ENCODE results near the gene PTPRN2.

The PTPRN2 gene

DNA sequence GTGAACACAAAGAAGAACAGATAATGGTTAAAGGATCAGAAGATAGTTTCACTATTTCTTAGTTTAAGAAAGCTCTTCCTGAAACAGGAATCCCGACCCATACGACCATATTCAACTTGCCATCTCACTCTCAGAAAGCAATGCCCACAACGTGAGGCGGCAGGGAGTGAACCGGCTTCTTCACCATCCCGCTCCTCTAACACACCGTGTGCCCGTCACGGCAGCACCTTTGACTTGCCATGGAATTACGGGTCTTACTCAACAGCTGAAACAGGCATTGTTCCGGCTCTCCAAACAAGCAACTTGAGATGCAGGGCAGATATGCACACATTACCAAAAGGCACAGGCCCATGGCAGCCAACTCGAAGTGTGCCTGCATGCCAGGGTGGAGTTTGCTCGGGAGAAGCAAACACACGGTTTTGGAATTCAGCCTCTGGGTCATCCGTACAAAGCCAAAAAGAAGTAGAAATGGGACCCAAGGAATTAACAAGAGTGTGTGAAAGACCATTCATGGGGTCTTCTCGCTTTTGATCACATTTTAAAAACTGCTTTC is 957.2 kb downstream of the PTPRN2 start:
- no peak for DNase-seq

GRCh38 chr7:157628456-157628855 is 959.2 kb downstream of the PTPRN2 start:
- DNase-seq: no peak

DNA sequence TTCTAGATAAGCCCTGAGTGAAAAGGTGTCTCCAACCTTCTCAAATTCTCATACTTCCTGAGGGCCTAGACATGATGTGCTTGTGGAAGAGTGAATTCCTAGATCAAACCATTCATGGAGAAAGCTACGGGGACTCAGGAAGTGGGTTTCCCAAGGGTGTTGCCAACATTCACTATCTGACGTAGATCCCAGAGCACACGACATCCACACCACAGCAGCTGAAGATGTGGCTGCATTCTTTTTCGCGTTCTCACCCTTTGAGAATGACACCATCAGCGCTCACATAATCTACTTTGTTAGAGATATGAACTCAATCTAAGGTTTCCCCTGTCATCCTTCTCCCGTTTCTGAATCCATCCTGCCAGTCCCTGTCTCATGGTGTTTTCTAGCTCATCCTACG is 960.0 kb downstream of the PTPRN2 start:
- DNase-seq: no peak

DNA sequence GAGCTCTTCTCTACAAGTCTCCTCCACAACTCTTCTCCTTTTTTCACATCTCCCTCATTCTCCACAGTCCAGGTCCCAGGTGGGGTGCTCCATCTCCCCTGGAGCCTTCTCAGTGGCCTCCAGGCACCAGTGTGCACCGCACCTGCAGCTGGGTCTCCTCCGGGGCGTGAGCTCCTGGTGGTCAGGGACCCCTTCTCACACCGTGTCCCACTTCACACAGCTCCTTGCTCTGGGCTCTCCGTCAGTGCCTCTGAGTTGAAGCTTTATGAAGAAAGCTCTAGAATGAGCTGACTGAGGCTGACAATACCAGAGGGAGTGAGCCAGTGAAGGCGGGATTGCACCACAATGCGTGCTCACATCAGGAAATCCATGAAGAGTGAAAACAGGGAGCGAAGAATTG is 960.6 kb downstream of the PTPRN2 start:
- no peak for DNase-seq

DNA sequence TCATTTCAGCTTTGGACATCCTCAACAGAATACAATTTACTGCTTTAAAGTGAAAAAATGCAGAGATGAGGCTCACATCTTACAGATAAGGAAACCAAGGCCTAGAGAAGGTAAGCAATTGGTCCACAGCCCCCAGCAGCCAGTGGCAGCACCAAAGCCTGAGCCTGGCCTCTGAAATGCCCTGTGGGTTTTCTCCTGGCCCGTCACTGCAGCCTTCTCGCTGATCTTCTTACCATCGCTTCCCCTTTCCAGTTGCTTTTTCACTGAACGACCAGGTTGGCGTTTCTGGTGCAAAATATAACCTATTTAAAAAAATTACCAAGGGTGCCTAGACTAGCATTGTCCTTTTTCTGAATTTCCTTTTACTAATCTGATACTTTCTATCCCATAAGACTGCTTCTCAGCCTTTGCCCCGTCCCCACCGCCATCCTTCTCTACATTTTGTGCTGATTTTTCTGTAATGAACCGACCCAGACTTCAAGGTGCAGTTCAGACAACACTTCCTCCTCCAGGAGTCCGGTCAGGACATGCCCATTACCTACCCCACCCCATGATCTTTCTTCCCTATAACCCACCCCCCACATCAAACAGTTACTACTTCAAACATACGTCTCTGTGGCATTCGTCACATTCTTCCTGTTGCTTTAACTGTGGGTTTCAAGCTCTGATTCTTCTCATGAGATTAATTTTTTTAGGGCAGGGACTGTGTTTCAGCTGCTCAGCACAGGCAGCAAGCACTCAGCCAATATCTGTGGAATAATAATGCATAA is 961.5 kb downstream of the PTPRN2 start:
- no peak for DNase-seq

DNA sequence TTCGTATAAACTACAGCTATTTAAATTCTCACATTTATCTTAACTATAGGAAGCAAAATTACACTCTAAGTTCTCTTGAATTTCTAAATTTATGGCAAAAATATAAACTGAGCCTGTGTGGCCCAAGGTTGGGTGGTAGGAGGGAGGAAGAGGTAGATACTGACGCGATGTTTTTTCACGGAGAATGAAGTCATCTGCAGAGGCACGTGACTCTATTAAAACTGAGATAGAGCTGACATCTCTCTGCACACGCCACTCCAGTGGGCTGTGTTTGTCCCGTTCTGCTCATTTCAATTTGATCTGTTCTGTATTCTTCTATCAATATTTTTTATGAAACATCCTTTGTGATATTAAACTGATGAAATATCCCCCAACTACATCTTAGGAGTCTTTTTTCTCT is 964.1 kb downstream of the PTPRN2 start:
- DNase-seq: no peak

- no peak for DNase-seq
Measured at GRCh38 chr7:157622408-157623205, 965.0 kb downstream of the PTPRN2 start.

- DNase-seq: no peak
Measured at GRCh38 chr7:157622000-157622399, 965.6 kb downstream of the PTPRN2 start.

DNA sequence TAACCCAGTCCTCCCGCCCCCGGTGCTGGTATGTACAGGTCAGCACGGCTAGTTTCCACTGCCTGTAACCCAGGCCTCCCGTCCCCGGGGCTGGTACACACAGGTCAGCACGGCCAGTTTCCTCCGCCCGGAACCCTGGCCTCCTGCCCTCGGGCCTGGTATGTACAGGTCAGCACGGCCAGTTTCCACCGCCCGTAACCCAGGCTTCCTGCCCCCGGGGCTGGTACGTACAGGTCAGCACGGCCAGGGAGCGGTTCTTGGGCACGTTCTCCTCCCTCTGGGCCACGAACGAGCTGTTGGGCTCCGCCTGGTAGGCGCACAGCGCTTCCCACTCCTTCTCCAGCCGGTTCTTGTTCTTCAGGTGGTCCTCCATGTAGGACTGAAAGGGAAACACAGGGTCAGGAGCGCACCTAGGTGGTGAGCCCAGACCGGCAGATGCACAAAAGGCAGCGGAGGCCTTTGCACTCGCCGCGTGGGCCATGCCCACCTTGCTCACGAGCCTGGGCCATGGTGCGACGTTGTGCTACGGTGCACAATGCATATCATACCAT is 966.4 kb downstream of the PTPRN2 start:
- no peak for DNase-seq

DNA sequence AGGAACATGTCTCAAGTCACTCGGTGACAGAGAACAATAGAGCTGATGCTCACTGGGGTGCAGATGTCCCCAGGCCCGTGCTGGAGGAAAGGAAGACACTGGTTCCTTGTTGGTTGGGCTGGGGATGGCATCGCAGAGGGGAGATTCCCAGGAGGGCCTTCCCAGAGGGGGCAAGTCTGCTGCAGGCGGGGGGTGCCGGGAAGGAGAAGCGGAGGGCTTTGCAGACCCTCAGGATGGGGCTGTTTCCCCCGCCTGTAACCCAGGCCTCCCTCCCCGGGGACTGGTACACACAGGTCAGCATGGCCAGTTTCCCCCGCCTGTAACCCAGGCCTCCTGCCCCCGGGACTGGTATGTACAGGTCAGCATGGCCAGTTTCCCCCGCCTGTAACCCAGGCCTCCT is 967.0 kb downstream of the PTPRN2 start:
- DNase-seq: no peak

- DNase-seq: no peak
Measured at GRCh38 chr7:157619753-157620525, 967.7 kb downstream of the PTPRN2 start.

DNA sequence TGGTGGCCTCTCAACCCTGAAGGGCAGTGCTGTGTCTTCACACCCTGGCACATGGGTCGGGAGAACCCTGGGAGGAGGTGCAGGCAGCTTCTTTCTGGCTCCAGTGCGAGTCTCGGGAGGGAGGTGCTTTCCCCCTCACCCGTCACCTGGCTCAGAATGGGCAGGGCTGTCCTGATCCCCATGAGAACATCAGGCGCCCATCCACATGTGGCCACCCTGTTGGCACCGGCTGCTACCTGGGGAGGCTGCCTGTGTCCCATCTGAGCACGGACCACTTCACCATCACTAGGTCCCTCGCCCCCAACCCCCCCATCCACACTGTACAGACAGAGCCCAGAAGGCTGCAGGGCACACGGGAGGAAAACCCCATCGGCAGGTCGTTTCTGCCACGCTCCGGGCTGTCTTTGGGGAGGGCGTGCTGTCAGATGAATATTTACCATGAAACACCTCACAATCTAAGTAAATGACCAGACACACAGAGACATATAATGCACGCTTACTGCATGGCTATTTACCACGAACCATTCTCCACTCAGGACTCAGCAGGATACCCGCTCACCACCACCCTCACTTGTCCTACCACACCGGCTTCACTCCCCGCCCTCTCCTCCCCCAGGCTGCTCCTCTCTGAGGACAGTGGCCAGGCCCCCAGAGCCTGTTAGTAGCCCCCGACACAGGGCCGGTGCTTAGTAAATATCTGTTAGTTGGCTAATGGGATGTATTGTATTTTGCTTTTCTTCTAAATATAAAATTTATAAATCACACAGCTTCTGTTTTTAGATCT is 968.6 kb downstream of the PTPRN2 start:
- DNase-seq: no peak

- DNase-seq: no peak
Measured at GRCh38 chr7:157618091-157618726, 969.4 kb downstream of the PTPRN2 start.

DNA sequence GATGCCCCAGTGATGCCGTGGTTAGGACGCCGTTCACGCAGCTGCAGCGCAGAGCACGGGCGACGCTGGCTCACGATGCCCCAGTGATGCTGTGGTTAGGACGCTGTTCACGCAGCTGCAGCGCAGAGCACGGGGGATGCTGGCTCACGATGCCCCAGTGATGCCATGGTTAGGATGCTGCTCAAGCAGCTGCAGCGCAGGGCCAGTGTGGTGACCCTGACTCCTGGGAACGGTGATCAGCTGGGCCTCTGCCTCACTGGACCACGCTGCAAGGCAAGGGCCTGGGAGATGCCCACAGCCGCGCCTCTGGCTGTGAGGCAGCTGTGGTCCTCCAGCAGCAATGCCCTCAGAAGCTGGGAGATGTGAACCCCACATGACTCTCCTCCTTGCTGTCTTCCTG is 970.2 kb downstream of the PTPRN2 start:
- DNase-seq: no peak

DNA sequence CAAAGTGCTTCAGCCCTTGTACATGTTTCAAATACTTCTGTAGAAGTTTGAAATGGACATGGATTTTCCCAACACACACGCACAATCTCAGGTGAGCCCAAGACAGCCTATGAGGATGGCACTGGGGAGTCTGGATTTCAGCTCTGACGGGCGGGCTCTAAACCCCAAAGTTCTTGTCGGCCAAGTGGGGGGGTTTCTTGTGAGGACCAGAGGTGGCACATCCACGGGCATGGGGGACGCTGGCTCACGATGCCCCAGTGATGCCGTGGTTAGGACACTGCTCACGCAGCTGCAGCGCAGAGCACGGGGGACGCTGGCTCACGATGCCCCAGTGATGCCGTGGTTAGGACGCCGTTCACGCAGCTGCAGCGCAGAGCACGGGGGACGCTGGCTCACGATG is 970.7 kb downstream of the PTPRN2 start:
- no peak for DNase-seq

DNA sequence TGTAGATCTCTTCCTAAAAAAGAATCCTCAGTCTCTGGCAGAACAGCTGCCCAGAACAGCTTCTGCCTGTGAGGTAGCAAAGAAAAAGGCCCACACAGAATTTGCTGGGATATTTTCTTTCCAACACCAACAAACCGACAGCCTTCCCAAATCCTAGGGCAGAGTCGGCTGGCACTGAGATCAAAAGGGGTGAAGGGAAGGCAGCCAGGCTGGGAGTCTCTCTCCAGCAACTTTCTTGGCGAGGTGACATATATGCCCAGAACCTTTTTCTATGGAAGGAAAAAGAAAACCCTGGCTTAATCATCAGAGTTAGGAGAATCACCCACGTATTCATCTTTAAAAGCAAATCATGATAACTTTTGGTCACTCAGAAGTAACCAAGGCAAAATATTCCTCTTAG is 971.2 kb downstream of the PTPRN2 start:
- DNase-seq: no peak

DNA sequence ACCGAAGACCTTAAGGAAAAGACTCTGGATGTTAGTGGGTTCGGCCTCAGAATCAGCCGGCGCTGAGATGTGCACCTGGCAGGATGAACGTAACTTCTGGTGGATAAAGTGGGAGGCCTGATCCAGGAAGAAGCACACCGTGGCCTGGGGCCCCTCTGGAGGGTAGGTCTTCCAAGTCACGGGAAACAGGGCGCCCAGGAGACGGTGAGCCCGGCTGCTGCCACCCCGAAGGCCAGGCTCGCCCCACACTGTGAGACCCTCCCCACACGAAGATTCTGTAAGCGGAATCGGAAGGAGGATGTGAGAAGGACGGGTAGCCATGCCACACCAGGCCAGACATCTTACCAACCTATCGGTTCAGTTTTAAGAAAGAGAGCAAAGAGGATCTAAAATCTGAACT is 971.8 kb downstream of the PTPRN2 start:
- no peak for DNase-seq

- no peak for DNase-seq
Measured at GRCh38 chr7:157615101-157615817, 972.4 kb downstream of the PTPRN2 start.

GRCh38 chr7:157614457-157615020 is 973.1 kb downstream of the PTPRN2 start:
- DNase-seq: no peak

DNA sequence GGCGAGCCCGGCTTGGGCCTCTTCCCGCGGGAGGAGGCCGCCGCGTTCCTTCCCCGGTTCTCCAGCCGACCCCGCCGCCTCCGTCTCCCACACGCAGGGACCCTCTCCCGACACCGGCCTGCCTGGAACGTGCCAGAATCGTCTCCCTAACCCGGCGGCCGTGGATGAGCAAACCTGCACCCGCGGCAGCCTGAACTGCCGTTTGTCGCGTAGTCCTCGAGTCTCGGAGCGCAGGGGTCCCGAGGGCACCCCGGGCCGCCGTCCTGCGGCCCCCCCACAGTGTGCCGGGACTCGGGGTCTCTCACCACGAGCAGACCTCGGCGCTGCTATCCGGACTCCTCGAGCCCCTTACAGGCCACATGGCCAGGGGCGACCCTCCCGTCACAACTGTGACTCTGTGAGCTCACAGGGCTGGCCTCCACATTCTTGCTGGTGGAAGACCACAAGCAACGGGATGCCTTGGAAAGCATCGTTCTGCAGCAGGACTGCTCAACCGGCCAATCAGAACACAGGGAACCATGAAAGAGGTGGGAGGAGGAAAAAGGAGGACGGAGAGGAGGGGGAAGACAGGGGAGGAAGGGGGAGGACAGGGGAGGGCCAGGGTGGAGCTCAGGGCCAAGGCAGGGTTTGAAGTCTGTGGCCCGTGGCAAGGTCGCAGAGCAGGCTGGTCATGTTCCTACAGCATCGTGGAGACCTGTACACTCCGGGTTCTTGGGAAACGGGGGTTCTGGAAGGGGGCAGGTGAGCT is 973.9 kb downstream of the PTPRN2 start:
- no peak for DNase-seq
